KMS-11 (cell line): ENCODE measurements around the gene EXOC4.

Experiments used
- H2AFZ ChIP-seq: fragments of 200-600 bp; sonication (generic); 2 replicates; pipeline ENCODE4 v1.6.1; 2016; ENCODE audit warnings: antibody characterized with exemption, mixed run types, low read depth
- H3K27ac ChIP-seq: fragments of 200-600 bp; sonication (generic); 2 replicates; pipeline ENCODE4 v1.6.1; 2016; ENCODE audit warnings: mild to moderate bottlenecking, mixed run types
- H3K27me3 ChIP-seq: fragments of 200-600 bp; sonication (generic); 2 replicates; pipeline ENCODE4 v1.6.1; 2017; ENCODE audit warnings: mild to moderate bottlenecking, low read depth, mixed run types, moderate library complexity; ENCODE audit not compliant: insufficient read depth
- H3K36me3 ChIP-seq: fragments of 200-600 bp; sonication (generic); 2 replicates; pipeline ENCODE4 v1.6.1; 2017; ENCODE audit warnings: mild to moderate bottlenecking, mixed run types; ENCODE audit not compliant: insufficient read depth
- H3K4me1 ChIP-seq: fragments of 200-600 bp; sonication (generic); 2 replicates; pipeline ENCODE4 v1.6.1; 2016; ENCODE audit warnings: mild to moderate bottlenecking, low read depth, mixed run types; ENCODE audit not compliant: poor library complexity, severe bottlenecking
- H3K4me2 ChIP-seq: fragments of 200-600 bp; sonication (generic); 2 replicates; pipeline ENCODE4 v1.7.0; 2016; ENCODE audit warnings: mild to moderate bottlenecking, mixed run types
- H3K4me3 ChIP-seq: fragments of 200-600 bp; sonication (generic); IDR thresholded peaks from 2 replicates; pipeline ENCODE4 v1.6.1; 2017; ENCODE audit warnings: low read depth, low read length, mixed read lengths; ENCODE audit not compliant: insufficient read depth
- H3K79me2 ChIP-seq: fragments of 200-600 bp; sonication (generic); 2 replicates; pipeline ENCODE4 v1.6.1; 2016; ENCODE audit warnings: low read depth, mixed run types; ENCODE audit not compliant: insufficient read depth
- H3K9ac ChIP-seq: fragments of 200-600 bp; sonication (generic); 2 replicates; pipeline ENCODE4 v1.6.1; 2016; ENCODE audit warnings: mild to moderate bottlenecking, mixed run types
- H4K20me1 ChIP-seq: fragments of 200-600 bp; sonication (generic); 2 replicates; pipeline ENCODE4 v1.6.1; 2016; ENCODE audit warnings: mild to moderate bottlenecking, mixed run types; ENCODE audit not compliant: insufficient read depth
- CTCF ChIP-seq: fragments of 200-600 bp; sonication (generic); conservative IDR thresholded peaks from 2 replicates; pipeline ENCODE4 v1.6.1; 2017; ENCODE audit warnings: low read depth, mild to moderate bottlenecking, antibody characterized with exemption, low read length, moderate library complexity, mixed read lengths

The EXOC4 gene

GRCh38 chr7:134021836-134022235 lies 769.0 kb downstream of the EXOC4 start:
- H3K4me3 ChIP-seq: no peak overlapping the region
- H3K4me1 ChIP-seq: peaks cover 3% of the 10 kb centered on the region
- H3K9ac ChIP-seq: no peak overlapping the region
- H2AFZ ChIP-seq: no peak overlapping the region
- H3K4me2 ChIP-seq: no peak overlapping the region
- H3K27ac ChIP-seq: no peak overlapping the region
- TF ChIP-seq CTCF: no peak
- no peaks in the 10 kb centered on the region for H3K27me3 ChIP-seq
- no peaks in the 10 kb centered on the region for H3K79me2 ChIP-seq
- H4K20me1 ChIP-seq: no peaks in the 10 kb centered on the region
- no peaks in the 10 kb centered on the region for H3K36me3 ChIP-seq

- Histone ChIP-seq H3K79me2 (no peaks in the 10 kb centered on the region), H3K9ac (no peak overlapping the region), H3K27ac (no peak overlapping the region), H3K4me2 (no peak overlapping the region), H3K27me3 (no peaks in the 10 kb centered on the region), H3K36me3 (no peaks in the 10 kb centered on the region), H3K4me3 (no peak overlapping the region), H3K4me1 (peaks cover 3% of the 10 kb centered on the region), H2AFZ (no peak overlapping the region), H4K20me1 (no peaks in the 10 kb centered on the region)
- TF ChIP-seq CTCF: no peak
These were observed 769.5 kb downstream of the EXOC4 start for GRCh38 chr7:134022286-134022911.

GRCh38 chr7:134024739-134025138 lies 771.9 kb downstream of the EXOC4 start:
- Histone ChIP-seq H3K4me3 (no peak overlapping the region), H3K27ac (no peak overlapping the region), H4K20me1 (no peaks in the 10 kb centered on the region), H3K4me1 (peaks cover 3% of the 10 kb centered on the region), H3K4me2 (no peak overlapping the region), H3K9ac (no peak overlapping the region), H3K36me3 (no peaks in the 10 kb centered on the region), H3K79me2 (no peaks in the 10 kb centered on the region), H3K27me3 (no peaks in the 10 kb centered on the region), H2AFZ (no peak overlapping the region)
- no peak for TF ChIP-seq CTCF

- Histone ChIP-seq H3K27me3 (no peaks in the 10 kb centered on the region), H3K9ac (no peak overlapping the region), H3K36me3 (no peaks in the 10 kb centered on the region), H3K27ac (no peak overlapping the region), H3K4me2 (no peak overlapping the region), H2AFZ (no peak overlapping the region), H3K79me2 (no peaks in the 10 kb centered on the region), H3K4me1 (peaks cover 5% of the 10 kb centered on the region), H4K20me1 (no peaks in the 10 kb centered on the region), H3K4me3 (no peak overlapping the region)
- TF ChIP-seq CTCF: no peak
These were observed 776.0 kb downstream of the EXOC4 start for GRCh38 chr7:134028853-134029252.
